H9 (cell line): ENCODE measurements around the gene LRRN3. TPM values are rescaled to one million over a fixed set of nuclear protein-coding genes. Genes with fewer than 3 reads are reported as not detected.
A peak's percentile ranks its signal among the peaks of the same experiment; 100 is the strongest.

Experiments used
- DNase-seq: peaks from one replicate; pipeline ENCODE4 v3.0.0-alpha.2; 2017
- H2AFZ ChIP-seq: one replicate; pipeline ENCODE4 v1.6.1; 2013; ENCODE audit warnings: mild to moderate bottlenecking, low read length, control low read depth, moderate library complexity
- H2AK5ac ChIP-seq: 2 replicates; pipeline ENCODE4 v1.6.1; 2013; ENCODE audit warnings: low read length, control low read depth, mixed read lengths; ENCODE audit not compliant: insufficient read length
- H2BK120ac ChIP-seq: one replicate; pipeline ENCODE4 v1.6.1; 2013; ENCODE audit warnings: low read depth, mild to moderate bottlenecking, low read length, control low read depth, inconsistent platforms; ENCODE audit not compliant: poor library complexity, severe bottlenecking
- H2BK12ac ChIP-seq: 2 replicates; pipeline ENCODE4 v1.6.1; 2013; ENCODE audit warnings: low read length, control low read depth, mixed read lengths, low read depth; ENCODE audit not compliant: insufficient read length
- H2BK15ac ChIP-seq: 2 replicates; pipeline ENCODE4 v1.6.1; 2013; ENCODE audit warnings: low read depth, low read length, control low read depth
- H2BK20ac ChIP-seq: one replicate; pipeline ENCODE4 v1.6.1; 2013; ENCODE audit warnings: low read depth, mild to moderate bottlenecking, low read length, control low read depth, inconsistent platforms; ENCODE audit not compliant: poor library complexity, severe bottlenecking
- H2BK5ac ChIP-seq: 2 replicates; pipeline ENCODE4 v1.6.1; 2013; ENCODE audit warnings: low read length, control low read depth, mixed read lengths; ENCODE audit not compliant: insufficient read length
- H3K14ac ChIP-seq: 2 replicates; pipeline ENCODE4 v1.6.1; 2013; ENCODE audit warnings: low read length, control low read depth; ENCODE audit not compliant: insufficient read depth
- H3K18ac ChIP-seq: 2 replicates; pipeline ENCODE4 v1.6.1; 2013; ENCODE audit warnings: low read depth, mild to moderate bottlenecking, mixed read lengths, low read length, control low read depth; ENCODE audit not compliant: insufficient read length
- H3K23ac ChIP-seq: 2 replicates; pipeline ENCODE4 v1.6.1; 2013; ENCODE audit warnings: low read length, control low read depth, mixed read lengths, low read depth; ENCODE audit not compliant: insufficient read length
- H3K23me2 ChIP-seq: 2 replicates; pipeline ENCODE4 v1.6.1; 2013; ENCODE audit warnings: low read depth, mild to moderate bottlenecking, mixed read lengths, low read length, control low read depth; ENCODE audit not compliant: insufficient read length, poor library complexity, severe bottlenecking
- H3K27ac ChIP-seq: 2 replicates; pipeline ENCODE4 v1.5.1; 2013; ENCODE audit warnings: low read length, control low read depth, mixed read lengths, low read depth; ENCODE audit not compliant: insufficient read length
- H3K27me3 ChIP-seq: 2 replicates; pipeline ENCODE4 v1.6.1; 2013; ENCODE audit warnings: low read length, control low read depth, inconsistent platforms; ENCODE audit not compliant: insufficient read depth
- H3K4ac ChIP-seq: 2 replicates; pipeline ENCODE4 v1.6.1; 2013; ENCODE audit warnings: low read depth, mild to moderate bottlenecking, control low read depth, inconsistent platforms, low read length, moderate library complexity
- H3K4me1 ChIP-seq: 2 replicates; pipeline ENCODE4 v1.6.1; 2013; ENCODE audit warnings: low read length, control low read depth, inconsistent platforms; ENCODE audit not compliant: insufficient read depth
- H3K4me2 ChIP-seq: 2 replicates; pipeline ENCODE4 v1.6.1; 2013; ENCODE audit warnings: low read length, control low read depth, mixed read lengths; ENCODE audit not compliant: insufficient read length, insufficient read depth
- H3K56ac ChIP-seq: 2 replicates; pipeline ENCODE4 v1.6.1; 2013; ENCODE audit warnings: low read depth, mild to moderate bottlenecking, mixed read lengths, low read length, control low read depth; ENCODE audit not compliant: insufficient read length
- H3K79me1 ChIP-seq: 2 replicates; pipeline ENCODE4 v1.6.1; 2013; ENCODE audit warnings: low read depth, mild to moderate bottlenecking, moderate library complexity, low read length, control low read depth, inconsistent platforms; ENCODE audit not compliant: insufficient read depth, poor library complexity, severe bottlenecking
- H3K79me2 ChIP-seq: 2 replicates; pipeline ENCODE4 v1.6.1; 2013; ENCODE audit warnings: low read length, control low read depth, inconsistent platforms; ENCODE audit not compliant: insufficient read depth
- H3K9ac ChIP-seq: 2 replicates; pipeline ENCODE4 v1.6.1; 2013; ENCODE audit warnings: low read length, control low read depth, mixed read lengths; ENCODE audit not compliant: insufficient read length; ENCODE audit errors: extremely low read depth
- H3K9me3 ChIP-seq: one replicate; pipeline ENCODE4 v1.6.1; 2013; ENCODE audit warnings: low read depth, low read length, inconsistent platforms; ENCODE audit not compliant: control insufficient read depth
- H3T11ph ChIP-seq: one replicate; pipeline ENCODE4 v1.6.1; 2013; ENCODE audit warnings: mild to moderate bottlenecking, low read length, control low read depth, inconsistent platforms
- H4K20me1 ChIP-seq: one replicate; pipeline ENCODE4 v1.6.1; 2013; ENCODE audit not compliant: control insufficient read depth, insufficient read length, insufficient read depth
- H4K5ac ChIP-seq: 2 replicates; pipeline ENCODE4 v1.6.1; 2013; ENCODE audit warnings: low read depth, mild to moderate bottlenecking, mixed read lengths, low read length, control low read depth; ENCODE audit not compliant: insufficient read length
- H4K8ac ChIP-seq: replicated peaks from 2 replicates; pipeline ENCODE4 v1.6.1; 2013; ENCODE audit warnings: low read length, control low read depth, mixed read lengths, low read depth; ENCODE audit not compliant: insufficient read length
- H4K91ac ChIP-seq: 2 replicates; pipeline ENCODE4 v1.6.1; 2013; ENCODE audit warnings: low read depth, mild to moderate bottlenecking, moderate library complexity, mixed read lengths, low read length, control low read depth; ENCODE audit not compliant: insufficient read length
- H3K27ac Mint-ChIP-seq, 3 experiments: 2 replicates in 2 of 3; 3 replicates in 1 of 3; pipeline ENCODE4 v1.8.0; 2020 to 2021; ENCODE audit warnings: mixed read lengths in 3 of 3, mild to moderate bottlenecking in 1 of 3, moderate library complexity in 1 of 3
- H3K27me3 Mint-ChIP-seq: 2 replicates; pipeline ENCODE4 v1.8.0; 2021; ENCODE audit warnings: low read depth, mild to moderate bottlenecking, moderate library complexity, mixed read lengths
- H3K36me3 Mint-ChIP-seq, 3 experiments: 2 replicates in 2 of 3; 3 replicates in 1 of 3; pipeline ENCODE4 v1.8.0; 2020 to 2021; ENCODE audit warnings: low read depth in 3 of 3, mixed read lengths in 3 of 3; ENCODE audit not compliant: insufficient read depth in 1 of 3
- H3K4me1 Mint-ChIP-seq, 2 experiments: 2 replicates each; pipeline ENCODE4 v1.8.0; 2020; ENCODE audit warnings: mixed read lengths in 2 of 2
- H3K4me3 Mint-ChIP-seq, 2 experiments: 2 replicates in 1 of 2; 3 replicates in 1 of 2; pipeline ENCODE4 v1.8.0; 2020 to 2021; ENCODE audit warnings: mild to moderate bottlenecking in 2 of 2, mixed read lengths in 2 of 2, moderate library complexity in 1 of 2
- H3K9me3 Mint-ChIP-seq, 2 experiments: 2 replicates in 1 of 2; 3 replicates in 1 of 2; pipeline ENCODE4 v1.8.0; 2020; ENCODE audit warnings: mild to moderate bottlenecking in 2 of 2, mixed read lengths in 2 of 2, moderate library complexity in 1 of 2
- WGBS: extraction: QIAGEN DNeasy Blood & Tissue Kit; methylation state at CpG from one replicate; pipeline ENCODE4 v1.1.7; 2013; ENCODE audit warnings: missing lambda C conversion rate, low lambda C conversion rate, mixed read lengths; ENCODE audit not compliant: insufficient read length; ENCODE audit errors: extremely low coverage; 5-methylcytosine and 5-hydroxymethylcytosine counted together
- total RNA-seq: library from RNA; stranded (reverse); gene quantifications from 2 replicates; pipeline ENCODE4 v1.2.1, GENCODE V29; 2021
- TF ChIP-seq, protein P1 (sequence below): fragments of 200-600 bp; sonication (generic); conservative IDR thresholded peaks from 3 replicates; pipeline ENCODE4 v1.8.0; 2021; ENCODE audit warnings: antibody characterized with exemption, mild to moderate bottlenecking

LRRN3 gene
- total RNA-seq, 1 experiment from 2014 or later = 0.77 TPM

- TF ChIP-seq, protein P1, sequence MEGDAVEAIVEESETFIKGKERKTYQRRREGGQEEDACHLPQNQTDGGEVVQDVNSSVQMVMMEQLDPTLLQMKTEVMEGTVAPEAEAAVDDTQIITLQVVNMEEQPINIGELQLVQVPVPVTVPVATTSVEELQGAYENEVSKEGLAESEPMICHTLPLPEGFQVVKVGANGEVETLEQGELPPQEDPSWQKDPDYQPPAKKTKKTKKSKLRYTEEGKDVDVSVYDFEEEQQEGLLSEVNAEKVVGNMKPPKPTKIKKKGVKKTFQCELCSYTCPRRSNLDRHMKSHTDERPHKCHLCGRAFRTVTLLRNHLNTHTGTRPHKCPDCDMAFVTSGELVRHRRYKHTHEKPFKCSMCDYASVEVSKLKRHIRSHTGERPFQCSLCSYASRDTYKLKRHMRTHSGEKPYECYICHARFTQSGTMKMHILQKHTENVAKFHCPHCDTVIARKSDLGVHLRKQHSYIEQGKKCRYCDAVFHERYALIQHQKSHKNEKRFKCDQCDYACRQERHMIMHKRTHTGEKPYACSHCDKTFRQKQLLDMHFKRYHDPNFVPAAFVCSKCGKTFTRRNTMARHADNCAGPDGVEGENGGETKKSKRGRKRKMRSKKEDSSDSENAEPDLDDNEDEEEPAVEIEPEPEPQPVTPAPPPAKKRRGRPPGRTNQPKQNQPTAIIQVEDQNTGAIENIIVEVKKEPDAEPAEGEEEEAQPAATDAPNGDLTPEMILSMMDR = peak; percentile 91
- Histone ChIP-seq H3K79me1 (no peaks in the 10 kb centered on the region), H3K9me3 (no peaks in the 10 kb centered on the region), H3K23me2 (no peaks in the 10 kb centered on the region), H3K14ac (no peak overlapping the region), H4K91ac (no peak overlapping the region), H2AFZ (no peak overlapping the region), H2BK5ac (no peak overlapping the region), H2BK20ac (peak overlapping the region; percentile 75), H2BK12ac (no peak overlapping the region), H3T11ph (no peak overlapping the region), H2BK15ac (no peak overlapping the region), H3K4me1 (no peaks in the 10 kb centered on the region; the same call in 1 of the 2 replicates), H4K20me1 (no peaks in the 10 kb centered on the region), H2AK5ac (no peak overlapping the region), H3K18ac (no peak overlapping the region), H3K9ac (no peak overlapping the region), H3K4ac (no peak overlapping the region), H3K4me2 (no peak overlapping the region), H3K27me3 (no peaks in the 10 kb centered on the region), H3K27ac (no peak overlapping the region), H2BK120ac (no peak overlapping the region), H4K5ac (no peak overlapping the region), H3K23ac (no peak overlapping the region), H3K56ac (no peak overlapping the region), H3K79me2 (no peaks in the 10 kb centered on the region), H4K8ac (no peak overlapping the region)
- no peak overlapping the region for H3K4me3 Mint-ChIP-seq
- H3K4me1 Mint-ChIP-seq = peaks cover 56 to 58% of the 10 kb centered on the region in 2 experiments
- no peaks in the 10 kb centered on the region for H3K27me3 Mint-ChIP-seq
- H3K9me3 Mint-ChIP-seq = no peaks in the 10 kb centered on the region
- peak; percentile 50 for DNase-seq
- peak overlapping the region; percentile 81 to 98 (median 89); a peak in 6 of 7 replicates for H3K27ac Mint-ChIP-seq
- H3K36me3 Mint-ChIP-seq = no peaks in the 10 kb centered on the region
- WGBS = no CpG with 5 or more reads among the region's 10 CpGs
Measured at GRCh38 chr7:111098011-111098925, 7.3 kb downstream of the LRRN3 start.
